ENCODE results near the gene APLP2.

APLP2 gene

GRCh38 chr11:130137999-130138398 is 68.3 kb downstream of the APLP2 start:
- Histone ChIP-seq H3K14ac (ENCODE audit: low read length in 2 of 2) (no peak overlapping the region), H2BK120ac (ENCODE audit: low read depth, low read length) (no peak overlapping the region), H2BK15ac (ENCODE audit: low read depth, poor library complexity, severe bottlenecking) (no peak overlapping the region), H2AK5ac (ENCODE audit: low read length, severe bottlenecking) (no peak overlapping the region), H3K4ac (ENCODE audit: low read depth in 1 of 2, low read length in 2 of 2) (no peak overlapping the region), H3K27me3 (ENCODE audit: control insufficient read depth in 1 of 2, insufficient read depth in 1 of 2, low read length in 2 of 2) (no peaks in the 10 kb centered on the region), H3K36me3 (ENCODE audit: control insufficient read depth in 1 of 2, insufficient read depth in 2 of 2, low read depth in 1 of 2, low read length in 2 of 2) (peaks cover 71 to 95% of the 10 kb centered on the region in 2 experiments), H2BK12ac (ENCODE audit: low read length in 2 of 2) (no peak overlapping the region), H4K91ac (ENCODE audit: low read length) (no peak overlapping the region), H3K18ac (ENCODE audit: low read depth in 1 of 2, low read length in 2 of 2) (no peak overlapping the region), H3K79me1 (replicated peaks; ENCODE audit: low read length, poor library complexity, severe bottlenecking) (peaks cover 28% of the 10 kb centered on the region), H2AFZ (ENCODE audit: low read depth, low read length) (no peak overlapping the region), H3K9ac (ENCODE audit: low read length) (no peak overlapping the region), H3K4me1 (ENCODE audit: control insufficient read depth, insufficient read depth, low read depth, low read length) (no peaks in the 10 kb centered on the region), H3K27ac (ENCODE audit: low read length, poor library complexity, severe bottlenecking) (no peak overlapping the region), H3K9me3 (ENCODE audit: control insufficient read depth, low read length) (no peaks in the 10 kb centered on the region), H3K4me3 (ENCODE audit: insufficient read depth in 1 of 2, low read depth in 1 of 2, low read length in 2 of 2) (no peak overlapping the region), H4K8ac (ENCODE audit: low read length) (no peak overlapping the region), H2BK5ac (ENCODE audit: low read depth, low read length, poor library complexity, severe bottlenecking) (no peak overlapping the region), H3K4me2 (ENCODE audit: low read length, poor library complexity, severe bottlenecking) (no peak overlapping the region), H3K23ac (ENCODE audit: low read length in 2 of 2) (no peak overlapping the region)
- DNase-seq: no peak
- WGBS: 95% methylated on average over 9 of the region's 9 CpGs

- no peaks in the 10 kb centered on the region for H3K4me1 ChIP-seq (ENCODE audit: control insufficient read depth, insufficient read depth, low read depth, low read length)
- H3K23ac ChIP-seq (ENCODE audit: low read length in 2 of 2): no peak overlapping the region
- no peak for DNase-seq
- H2BK15ac ChIP-seq (ENCODE audit: low read depth, poor library complexity, severe bottlenecking): no peak overlapping the region
- H2AFZ ChIP-seq (ENCODE audit: low read depth, low read length): no peak overlapping the region
- no peak overlapping the region for H3K18ac ChIP-seq (ENCODE audit: low read depth in 1 of 2, low read length in 2 of 2)
- peaks cover 65 to 95% of the 10 kb centered on the region in 2 experiments for H3K36me3 ChIP-seq (ENCODE audit: control insufficient read depth in 1 of 2, insufficient read depth in 2 of 2, low read depth in 1 of 2, low read length in 2 of 2)
- no peak overlapping the region for H3K4me2 ChIP-seq (ENCODE audit: low read length, poor library complexity, severe bottlenecking)
- no peak overlapping the region for H4K91ac ChIP-seq (ENCODE audit: low read length)
- no peak overlapping the region for H2BK5ac ChIP-seq (ENCODE audit: low read depth, low read length, poor library complexity, severe bottlenecking)
- WGBS: 96% methylated on average over 10 of the region's 13 CpGs
- H4K8ac ChIP-seq (ENCODE audit: low read length): no peak overlapping the region
- H2BK120ac ChIP-seq (ENCODE audit: low read depth, low read length): no peak overlapping the region
- H3K27ac ChIP-seq (ENCODE audit: low read length, poor library complexity, severe bottlenecking): no peak overlapping the region
- no peak overlapping the region for H3K14ac ChIP-seq (ENCODE audit: low read length in 2 of 2)
- H2AK5ac ChIP-seq (ENCODE audit: low read length, severe bottlenecking): no peak overlapping the region
- peaks cover 20% of the 10 kb centered on the region for H3K79me1 ChIP-seq (replicated peaks; ENCODE audit: low read length, poor library complexity, severe bottlenecking)
- no peak overlapping the region for H3K4me3 ChIP-seq (ENCODE audit: insufficient read depth in 1 of 2, low read depth in 1 of 2, low read length in 2 of 2)
- no peaks in the 10 kb centered on the region for H3K9me3 ChIP-seq (ENCODE audit: control insufficient read depth, low read length)
- no peak overlapping the region for H3K4ac ChIP-seq (ENCODE audit: low read depth in 1 of 2, low read length in 2 of 2)
- H3K9ac ChIP-seq (ENCODE audit: low read length): no peak overlapping the region
- H3K27me3 ChIP-seq (ENCODE audit: control insufficient read depth in 1 of 2, insufficient read depth in 1 of 2, low read length in 2 of 2): no peaks in the 10 kb centered on the region
- no peak overlapping the region for H2BK12ac ChIP-seq (ENCODE audit: low read length in 2 of 2)
Observed at GRCh38 chr11:130139401-130139800, 69.7 kb downstream of the APLP2 start.

GRCh38 chr11:130141561-130142341 is 72.1 kb downstream of the APLP2 start:
- no peak overlapping the region for H4K8ac ChIP-seq (ENCODE audit: low read length)
- no peak overlapping the region for H3K4me3 ChIP-seq (ENCODE audit: insufficient read depth in 1 of 2, low read depth in 1 of 2, low read length in 2 of 2)
- H3K9me3 ChIP-seq (ENCODE audit: control insufficient read depth, low read length): no peaks in the 10 kb centered on the region
- DNase-seq: no peak
- H3K79me1 ChIP-seq (replicated peaks; ENCODE audit: low read length, poor library complexity, severe bottlenecking): peaks cover 10% of the 10 kb centered on the region
- no peak overlapping the region for H3K4me2 ChIP-seq (ENCODE audit: low read length, poor library complexity, severe bottlenecking)
- H2AFZ ChIP-seq (ENCODE audit: low read depth, low read length): no peak overlapping the region
- no peak overlapping the region for H2BK15ac ChIP-seq (ENCODE audit: low read depth, poor library complexity, severe bottlenecking)
- WGBS: 96% methylated on average over 19 of the region's 19 CpGs
- no peak overlapping the region for H3K18ac ChIP-seq (ENCODE audit: low read depth in 1 of 2, low read length in 2 of 2)
- H3K23ac ChIP-seq (ENCODE audit: low read length in 2 of 2): no peak overlapping the region
- no peak overlapping the region for H3K14ac ChIP-seq (ENCODE audit: low read length in 2 of 2)
- no peak overlapping the region for H3K27ac ChIP-seq (ENCODE audit: low read length, poor library complexity, severe bottlenecking)
- H4K91ac ChIP-seq (ENCODE audit: low read length): no peak overlapping the region
- H3K4ac ChIP-seq (ENCODE audit: low read depth in 1 of 2, low read length in 2 of 2): no peak overlapping the region
- peaks cover 60 to 93% of the 10 kb centered on the region in 2 experiments for H3K36me3 ChIP-seq (ENCODE audit: control insufficient read depth in 1 of 2, insufficient read depth in 2 of 2, low read depth in 1 of 2, low read length in 2 of 2)
- H2BK5ac ChIP-seq (ENCODE audit: low read depth, low read length, poor library complexity, severe bottlenecking): no peak overlapping the region
- H3K27me3 ChIP-seq (ENCODE audit: control insufficient read depth in 1 of 2, insufficient read depth in 1 of 2, low read length in 2 of 2): no peaks in the 10 kb centered on the region
- H3K9ac ChIP-seq (ENCODE audit: low read length): peak overlapping the region; percentile 2
- no peak overlapping the region for H2BK120ac ChIP-seq (ENCODE audit: low read depth, low read length)
- H3K4me1 ChIP-seq (ENCODE audit: control insufficient read depth, insufficient read depth, low read depth, low read length): peaks cover 6% of the 10 kb centered on the region
- H2BK12ac ChIP-seq (ENCODE audit: low read length in 2 of 2): no peak overlapping the region
- H2AK5ac ChIP-seq (ENCODE audit: low read length, severe bottlenecking): no peak overlapping the region

GRCh38 chr11:130144141-130144540 is 74.4 kb downstream of the APLP2 start:
- H3K27ac ChIP-seq (ENCODE audit: low read length, poor library complexity, severe bottlenecking): no peak overlapping the region
- no peak overlapping the region for H3K4me2 ChIP-seq (ENCODE audit: low read length, poor library complexity, severe bottlenecking)

More at GRCh38 chr11:130144141-130144540, 74.4 kb downstream of the APLP2 start:
- no peak for DNase-seq
- no peak overlapping the region for H2AK5ac ChIP-seq (ENCODE audit: low read length, severe bottlenecking)
- no peak overlapping the region for H3K14ac ChIP-seq (ENCODE audit: low read length in 2 of 2)
- H3K9ac ChIP-seq (ENCODE audit: low read length): no peak overlapping the region
- no peak overlapping the region for H2BK120ac ChIP-seq (ENCODE audit: low read depth, low read length)
- WGBS: 69% methylated on average over 10 of the region's 10 CpGs
- no peak overlapping the region for H4K91ac ChIP-seq (ENCODE audit: low read length)
- no peak overlapping the region for H3K4ac ChIP-seq (ENCODE audit: low read depth in 1 of 2, low read length in 2 of 2)
- H3K27me3 ChIP-seq (ENCODE audit: control insufficient read depth in 1 of 2, insufficient read depth in 1 of 2, low read length in 2 of 2): no peaks in the 10 kb centered on the region
- H3K18ac ChIP-seq (ENCODE audit: low read depth in 1 of 2, low read length in 2 of 2): no peak overlapping the region
- H3K9me3 ChIP-seq (ENCODE audit: control insufficient read depth, low read length): no peaks in the 10 kb centered on the region
- peaks cover 59 to 83% of the 10 kb centered on the region in 2 experiments for H3K36me3 ChIP-seq (ENCODE audit: control insufficient read depth in 1 of 2, insufficient read depth in 2 of 2, low read depth in 1 of 2, low read length in 2 of 2)
- no peak overlapping the region for H2BK15ac ChIP-seq (ENCODE audit: low read depth, poor library complexity, severe bottlenecking)
- peaks cover 9% of the 10 kb centered on the region for H3K79me1 ChIP-seq (replicated peaks; ENCODE audit: low read length, poor library complexity, severe bottlenecking)
- H3K23ac ChIP-seq (ENCODE audit: low read length in 2 of 2): no peak overlapping the region
- H3K4me3 ChIP-seq (ENCODE audit: insufficient read depth in 1 of 2, low read depth in 1 of 2, low read length in 2 of 2): no peak overlapping the region
- no peak overlapping the region for H2BK12ac ChIP-seq (ENCODE audit: low read length in 2 of 2)
- no peak overlapping the region for H2BK5ac ChIP-seq (ENCODE audit: low read depth, low read length, poor library complexity, severe bottlenecking)
- no peak overlapping the region for H2AFZ ChIP-seq (ENCODE audit: low read depth, low read length)
- H3K4me1 ChIP-seq (ENCODE audit: control insufficient read depth, insufficient read depth, low read depth, low read length): peaks cover 6% of the 10 kb centered on the region
- H4K8ac ChIP-seq (ENCODE audit: low read length): no peak overlapping the region
